Neural cell (in vitro differentiated cells): ENCODE measurements around the gene LIPC. TPM values are rescaled to one million over a fixed set of nuclear protein-coding genes. Genes with fewer than 3 reads are reported as not detected.

Experiments
- H2AFZ ChIP-seq: fragments of 200-600, 300-800 bp; sonication (generic), shearing (Covaris generic); 2 replicates; pipeline ENCODE4 v1.6.0; 2014; ENCODE audit warnings: low read depth, mild to moderate bottlenecking, antibody characterized with exemption, low read length, moderate library complexity
- H3F3A ChIP-seq: fragments of 200-600 bp; shearing (Covaris generic); 2 replicates; pipeline ENCODE4 v1.6.1; 2016; ENCODE audit warnings: mild to moderate bottlenecking, moderate library complexity, mixed read lengths, antibody characterized with exemption, low read length; ENCODE audit not compliant: insufficient read depth, poor library complexity, severe bottlenecking
- H3K27ac ChIP-seq: fragments of 200-600, 300-800 bp; sonication (generic), shearing (Covaris generic); 2 replicates; pipeline ENCODE4 v1.5.1; 2014; ENCODE audit warnings: mild to moderate bottlenecking, low read length, moderate library complexity
- H3K27me3 ChIP-seq: fragments of 300-800, 200-600 bp; sonication (generic), shearing (Covaris generic); 2 replicates; pipeline ENCODE4 v1.6.0; 2014; ENCODE audit warnings: mild to moderate bottlenecking, low read depth, low read length, moderate library complexity; ENCODE audit not compliant: insufficient read depth
- H3K36me3 ChIP-seq: fragments of 300-800, 200-600 bp; sonication (generic), shearing (Covaris generic); 2 replicates; pipeline ENCODE4 v1.5.1; 2014; ENCODE audit warnings: mild to moderate bottlenecking, antibody characterized with exemption, low read length, moderate library complexity; ENCODE audit not compliant: insufficient read depth
- H3K4me2 ChIP-seq: fragments of 300-800, 200-600 bp; sonication (generic), shearing (Covaris generic); 2 replicates; pipeline ENCODE4 v1.6.0; 2014; ENCODE audit warnings: mild to moderate bottlenecking, low read length
- H3K4me3 ChIP-seq: fragments of 300-800, 200-600 bp; sonication (generic), shearing (Covaris generic); 2 replicates; pipeline ENCODE4 v1.5.1; 2014; ENCODE audit warnings: mild to moderate bottlenecking, low read length, moderate library complexity
- H3K79me2 ChIP-seq: fragments of 200-600 bp; shearing (Covaris generic); replicated peaks from 2 replicates; pipeline ENCODE4 v1.6.0; 2014; ENCODE audit warnings: mild to moderate bottlenecking, low read length, moderate library complexity; ENCODE audit not compliant: insufficient read depth
- H3K9ac ChIP-seq: fragments of 300-800, 200-600 bp; sonication (generic), shearing (Covaris generic); 2 replicates; pipeline ENCODE4 v1.6.1; 2016; ENCODE audit warnings: mild to moderate bottlenecking, low read length, mixed read lengths
- H3K9me2 ChIP-seq: fragments of 200-600 bp; shearing (Covaris generic); 2 replicates; pipeline ENCODE4 v1.6.1; 2016; ENCODE audit warnings: mild to moderate bottlenecking, low read length, mixed read lengths; ENCODE audit not compliant: insufficient read depth
- H3K9me3 ChIP-seq: fragments of 200-600, 300-800 bp; sonication (generic), shearing (Covaris generic); 2 replicates; pipeline ENCODE4 v1.6.1; 2016; ENCODE audit warnings: mild to moderate bottlenecking, mixed run types, low read length, moderate library complexity, mixed read lengths
- H4K20me1 ChIP-seq: fragments of 200-600 bp; shearing (Covaris generic); 2 replicates; pipeline ENCODE4 v1.6.1; 2016; ENCODE audit warnings: mild to moderate bottlenecking, mixed run types; ENCODE audit not compliant: insufficient read depth
- EP300 ChIP-seq: fragments of 450-650 bp; conservative IDR thresholded peaks from 2 replicates; pipeline ENCODE4 v1.6.1; 2014; ENCODE audit warnings: antibody characterized with exemption, mild to moderate bottlenecking, moderate library complexity; ENCODE audit not compliant: poor library complexity, severe bottlenecking
- EZH2 ChIP-seq: fragments of 200-600, 300-800 bp; shearing (Covaris generic), sonication (generic); IDR thresholded peaks from 2 replicates; pipeline ENCODE4 v1.6.1; 2014; ENCODE audit warnings: antibody characterized with exemption, low read length, borderline replicate concordance, mild to moderate bottlenecking; ENCODE audit not compliant: insufficient read depth, poor library complexity, severe bottlenecking
- MXI1 ChIP-seq: fragments of 450-650 bp; conservative IDR thresholded peaks from 2 replicates; pipeline ENCODE4 v1.6.1; 2014; ENCODE audit warnings: antibody characterized with exemption, mild to moderate bottlenecking; ENCODE audit not compliant: poor library complexity, severe bottlenecking
- POLR2AphosphoS5 ChIP-seq: IDR thresholded peaks from 2 replicates; pipeline ENCODE4 v1.6.1; 2012
- RAD21 ChIP-seq: fragments of 450-650 bp; conservative IDR thresholded peaks from 2 replicates; pipeline ENCODE4 v1.6.1; 2014; ENCODE audit warnings: antibody characterized with exemption, mild to moderate bottlenecking, moderate library complexity
- SMC3 ChIP-seq: fragments of 450-650 bp; conservative IDR thresholded peaks from 2 replicates; pipeline ENCODE4 v1.6.1; 2014; ENCODE audit warnings: antibody characterized with exemption, mild to moderate bottlenecking, moderate library complexity; ENCODE audit not compliant: poor library complexity
- TAF1 ChIP-seq: IDR thresholded peaks from 2 replicates; pipeline ENCODE4 v1.6.1; 2012; ENCODE audit warnings: low read depth
- polyA plus RNA-seq: library from polyadenylated mRNA; depleted of rRNA; stranded (reverse); fragments of >200 nt; gene quantifications from 2 replicates; pipeline ENCODE4 v1.2.3, GENCODE V29; 2014
- TF ChIP-seq, protein P1 (sequence below): fragments of 450-650 bp; IDR thresholded peaks from 2 replicates; pipeline ENCODE4 v1.5.1; 2014; ENCODE audit warnings: antibody characterized with exemption, mild to moderate bottlenecking, moderate library complexity; ENCODE audit not compliant: poor library complexity, severe bottlenecking
- TF ChIP-seq, protein P2 (sequence below): IDR thresholded peaks from 2 replicates; pipeline ENCODE4 v1.6.1; 2012; ENCODE audit warnings: borderline replicate concordance

LIPC gene
- polyA plus RNA-seq, 1 donor from 2014 or later = not detected

DNA sequence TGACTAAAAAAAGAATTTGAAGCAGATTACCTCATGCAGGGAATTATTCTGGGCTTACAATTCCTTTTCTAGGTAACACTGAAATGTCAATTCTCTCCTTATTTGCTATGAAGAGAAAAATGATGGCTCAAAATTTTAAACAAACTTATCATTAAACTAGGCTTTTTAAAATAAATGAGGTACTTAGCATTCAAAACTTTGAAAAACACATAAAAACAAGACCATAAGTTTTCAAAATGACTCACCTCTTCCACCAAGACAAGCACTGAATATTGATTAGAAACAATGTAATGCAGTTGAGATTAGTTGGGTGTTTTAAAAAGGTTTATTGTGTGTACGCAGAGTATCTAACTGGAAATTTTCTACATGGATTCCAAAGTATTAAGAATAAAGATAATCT, 163.1 kb downstream of the LIPC start:
- Histone ChIP-seq H3K9me3 (no peaks in the 10 kb centered on the region), H2AFZ (no peak overlapping the region), H3K27ac (no peak overlapping the region), H3K4me2 (no peak overlapping the region), H3K4me3 (no peak overlapping the region), H3F3A (no peaks in the 10 kb centered on the region), H3K9me2 (no peaks in the 10 kb centered on the region), H3K79me2 (no peaks in the 10 kb centered on the region), H3K36me3 (no peaks in the 10 kb centered on the region), H3K27me3 (no peaks in the 10 kb centered on the region), H3K9ac (no peak overlapping the region), H4K20me1 (no peaks in the 10 kb centered on the region)
- TF ChIP-seq EP300 (no peak), EZH2 (no peak), RAD21 (no peak)
- TF ChIP-seq, protein P1, sequence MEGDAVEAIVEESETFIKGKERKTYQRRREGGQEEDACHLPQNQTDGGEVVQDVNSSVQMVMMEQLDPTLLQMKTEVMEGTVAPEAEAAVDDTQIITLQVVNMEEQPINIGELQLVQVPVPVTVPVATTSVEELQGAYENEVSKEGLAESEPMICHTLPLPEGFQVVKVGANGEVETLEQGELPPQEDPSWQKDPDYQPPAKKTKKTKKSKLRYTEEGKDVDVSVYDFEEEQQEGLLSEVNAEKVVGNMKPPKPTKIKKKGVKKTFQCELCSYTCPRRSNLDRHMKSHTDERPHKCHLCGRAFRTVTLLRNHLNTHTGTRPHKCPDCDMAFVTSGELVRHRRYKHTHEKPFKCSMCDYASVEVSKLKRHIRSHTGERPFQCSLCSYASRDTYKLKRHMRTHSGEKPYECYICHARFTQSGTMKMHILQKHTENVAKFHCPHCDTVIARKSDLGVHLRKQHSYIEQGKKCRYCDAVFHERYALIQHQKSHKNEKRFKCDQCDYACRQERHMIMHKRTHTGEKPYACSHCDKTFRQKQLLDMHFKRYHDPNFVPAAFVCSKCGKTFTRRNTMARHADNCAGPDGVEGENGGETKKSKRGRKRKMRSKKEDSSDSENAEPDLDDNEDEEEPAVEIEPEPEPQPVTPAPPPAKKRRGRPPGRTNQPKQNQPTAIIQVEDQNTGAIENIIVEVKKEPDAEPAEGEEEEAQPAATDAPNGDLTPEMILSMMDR = no peak

DNA sequence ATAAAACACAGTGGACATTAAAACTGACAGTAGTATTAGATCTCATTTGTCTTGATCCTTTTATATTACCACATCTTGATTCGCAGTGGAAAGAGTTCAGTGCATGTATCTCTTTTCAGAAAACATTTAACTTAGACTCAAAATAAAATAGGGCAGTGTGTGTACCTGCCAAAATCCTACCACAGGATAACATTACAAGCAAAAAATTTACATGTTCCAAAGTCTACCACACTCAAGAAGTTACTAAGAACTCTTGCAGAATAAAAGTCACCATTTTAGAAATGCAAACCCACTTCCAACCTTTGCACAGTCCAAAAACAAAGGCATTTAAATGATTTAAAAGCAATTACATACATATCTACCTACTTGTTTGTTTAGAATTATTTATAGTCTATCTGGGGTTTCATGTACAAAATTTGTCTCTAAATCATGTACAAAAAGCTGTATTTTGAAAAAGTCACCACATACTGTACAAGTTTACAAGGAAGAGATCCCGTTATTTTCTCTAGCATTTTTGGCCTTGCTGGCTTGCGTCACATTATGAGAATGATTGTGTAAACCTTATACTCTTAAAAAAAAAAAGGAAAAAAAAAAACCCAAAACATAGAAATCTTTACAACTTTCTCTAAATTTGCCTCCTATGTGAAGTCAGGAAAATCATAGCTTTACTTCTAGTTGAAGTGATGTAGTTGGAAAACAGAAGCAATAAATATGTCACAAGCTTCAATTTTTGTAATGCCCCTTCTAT, 163.9 kb downstream of the LIPC start:
- no peaks in the 10 kb centered on the region for H3K9me2 ChIP-seq
- H3K4me2 ChIP-seq = no peak overlapping the region
- H3K9me3 ChIP-seq = no peaks in the 10 kb centered on the region
- H3K27ac ChIP-seq = no peak overlapping the region
- no peak overlapping the region for H2AFZ ChIP-seq
- no peaks in the 10 kb centered on the region for H4K20me1 ChIP-seq
- H3K9ac ChIP-seq = no peak overlapping the region
- no peaks in the 10 kb centered on the region for H3K36me3 ChIP-seq
- no peaks in the 10 kb centered on the region for H3K27me3 ChIP-seq
- no peaks in the 10 kb centered on the region for H3F3A ChIP-seq
- TF ChIP-seq EZH2 (no peak), POLR2AphosphoS5 (no peak), RAD21 (no peak), MXI1 (no peak)
- no peaks in the 10 kb centered on the region for H3K79me2 ChIP-seq
- H3K4me3 ChIP-seq = no peak overlapping the region

DNA sequence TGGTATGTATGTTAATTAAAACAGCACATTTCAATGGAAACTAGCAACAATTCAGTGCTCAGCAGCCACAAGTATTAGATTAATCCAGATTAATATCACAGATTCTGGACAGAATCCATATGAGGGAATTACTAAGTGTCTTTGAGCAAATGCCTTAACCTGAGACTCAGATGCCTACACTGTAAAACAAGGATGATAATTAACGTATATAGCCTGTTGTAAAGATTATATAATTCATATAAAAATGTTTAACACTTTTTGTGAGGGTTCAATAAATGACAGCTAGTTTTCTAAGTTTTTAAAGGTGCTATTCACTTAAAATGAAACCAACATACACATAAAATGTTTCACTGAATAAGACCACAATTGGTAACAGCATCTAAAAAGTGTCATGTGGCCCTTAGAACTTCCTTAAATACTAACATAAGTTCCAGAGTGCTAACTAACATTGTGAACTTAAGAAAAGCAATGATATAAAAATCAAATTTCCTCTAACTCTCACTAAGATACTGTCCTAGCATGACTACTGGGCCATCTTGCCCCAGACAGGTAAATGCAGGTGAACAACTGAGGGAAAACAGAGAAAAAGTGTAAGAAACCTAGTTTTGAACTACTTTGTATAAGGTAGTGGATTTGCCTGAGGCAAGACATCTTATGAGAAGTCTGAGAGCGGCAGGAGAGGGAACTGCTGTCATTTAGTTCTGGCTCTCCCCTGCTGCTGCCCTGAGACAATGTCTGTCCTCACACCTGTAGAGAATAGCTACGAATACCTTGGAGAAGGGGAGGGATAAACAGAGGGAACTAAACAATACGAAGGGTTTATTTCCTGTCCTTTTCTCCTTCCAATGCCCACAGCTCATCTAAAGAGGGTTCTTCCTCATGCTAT, 166.4 kb downstream of the LIPC start:
- H3K9me3 ChIP-seq = no peaks in the 10 kb centered on the region
- H3K36me3 ChIP-seq = no peaks in the 10 kb centered on the region
- H3K27ac ChIP-seq = no peak overlapping the region
- TF ChIP-seq, protein P1 = no peak
- TF ChIP-seq POLR2AphosphoS5 (no peak), MXI1 (no peak), EZH2 (no peak), TAF1 (no peak), SMC3 (no peak), EP300 (no peak), RAD21 (no peak)
- TF ChIP-seq, protein P2, sequence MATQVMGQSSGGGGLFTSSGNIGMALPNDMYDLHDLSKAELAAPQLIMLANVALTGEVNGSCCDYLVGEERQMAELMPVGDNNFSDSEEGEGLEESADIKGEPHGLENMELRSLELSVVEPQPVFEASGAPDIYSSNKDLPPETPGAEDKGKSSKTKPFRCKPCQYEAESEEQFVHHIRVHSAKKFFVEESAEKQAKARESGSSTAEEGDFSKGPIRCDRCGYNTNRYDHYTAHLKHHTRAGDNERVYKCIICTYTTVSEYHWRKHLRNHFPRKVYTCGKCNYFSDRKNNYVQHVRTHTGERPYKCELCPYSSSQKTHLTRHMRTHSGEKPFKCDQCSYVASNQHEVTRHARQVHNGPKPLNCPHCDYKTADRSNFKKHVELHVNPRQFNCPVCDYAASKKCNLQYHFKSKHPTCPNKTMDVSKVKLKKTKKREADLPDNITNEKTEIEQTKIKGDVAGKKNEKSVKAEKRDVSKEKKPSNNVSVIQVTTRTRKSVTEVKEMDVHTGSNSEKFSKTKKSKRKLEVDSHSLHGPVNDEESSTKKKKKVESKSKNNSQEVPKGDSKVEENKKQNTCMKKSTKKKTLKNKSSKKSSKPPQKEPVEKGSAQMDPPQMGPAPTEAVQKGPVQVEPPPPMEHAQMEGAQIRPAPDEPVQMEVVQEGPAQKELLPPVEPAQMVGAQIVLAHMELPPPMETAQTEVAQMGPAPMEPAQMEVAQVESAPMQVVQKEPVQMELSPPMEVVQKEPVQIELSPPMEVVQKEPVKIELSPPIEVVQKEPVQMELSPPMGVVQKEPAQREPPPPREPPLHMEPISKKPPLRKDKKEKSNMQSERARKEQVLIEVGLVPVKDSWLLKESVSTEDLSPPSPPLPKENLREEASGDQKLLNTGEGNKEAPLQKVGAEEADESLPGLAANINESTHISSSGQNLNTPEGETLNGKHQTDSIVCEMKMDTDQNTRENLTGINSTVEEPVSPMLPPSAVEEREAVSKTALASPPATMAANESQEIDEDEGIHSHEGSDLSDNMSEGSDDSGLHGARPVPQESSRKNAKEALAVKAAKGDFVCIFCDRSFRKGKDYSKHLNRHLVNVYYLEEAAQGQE = no peak
- H3K4me2 ChIP-seq = no peak overlapping the region
- H3K4me3 ChIP-seq = no peak overlapping the region
- H3K9me2 ChIP-seq = no peaks in the 10 kb centered on the region
- no peaks in the 10 kb centered on the region for H3K79me2 ChIP-seq
- no peak overlapping the region for H3K9ac ChIP-seq
- H3K27me3 ChIP-seq = no peaks in the 10 kb centered on the region
- no peaks in the 10 kb centered on the region for H3F3A ChIP-seq
- no peak overlapping the region for H2AFZ ChIP-seq
- no peaks in the 10 kb centered on the region for H4K20me1 ChIP-seq
